DND-41 (cell line): ENCODE measurements around the gene RPS14.

Source experiments
- CTCF ChIP-seq: IDR thresholded peaks from 2 replicates; pipeline ENCODE4 v1.5.1; 2012; ENCODE audit warnings: borderline replicate concordance, low read length, moderate library complexity, mild to moderate bottlenecking; ENCODE audit not compliant: poor library complexity, severe bottlenecking; ENCODE audit errors: extremely low read depth
- EZH2 ChIP-seq: IDR thresholded peaks from 3 replicates; pipeline ENCODE4 v1.6.1; 2012; ENCODE audit warnings: borderline replicate concordance, low read depth, mild to moderate bottlenecking, moderate library complexity, low read length, inconsistent platforms; ENCODE audit not compliant: severe bottlenecking

- TF ChIP-seq CTCF (no peak), EZH2 (no peak)
These were observed 15.0 kb upstream of the RPS14 start for GRCh38 chr5:150464554-150465012.
